Hematopoietic multipotent progenitor cell treated with erythropoietin and hydrocortisone succinate and interleukin-3 and kit ligand, for 15 days (in vitro differentiated cells): ENCODE measurements around the gene ACTRT1.

Source experiments
- DNase-seq: peaks from one replicate; pipeline ENCODE4 v3.0.0-alpha.2; 2015; ENCODE audit warnings: low spot score

ACTRT1 gene

GRCh38 chrX:128052303-128052702, at the start of gene ACTRT1:
TSS of gene ACTRT1 (minus strand) at chrX:128052403. CDS start at chrX:128052206, 197 bp downstream.
- no peak for DNase-seq

- DNase-seq, result no peak
These were observed 26.3 kb upstream of the ACTRT1 start for GRCh38 chrX:128078545-128078944.

DNA sequence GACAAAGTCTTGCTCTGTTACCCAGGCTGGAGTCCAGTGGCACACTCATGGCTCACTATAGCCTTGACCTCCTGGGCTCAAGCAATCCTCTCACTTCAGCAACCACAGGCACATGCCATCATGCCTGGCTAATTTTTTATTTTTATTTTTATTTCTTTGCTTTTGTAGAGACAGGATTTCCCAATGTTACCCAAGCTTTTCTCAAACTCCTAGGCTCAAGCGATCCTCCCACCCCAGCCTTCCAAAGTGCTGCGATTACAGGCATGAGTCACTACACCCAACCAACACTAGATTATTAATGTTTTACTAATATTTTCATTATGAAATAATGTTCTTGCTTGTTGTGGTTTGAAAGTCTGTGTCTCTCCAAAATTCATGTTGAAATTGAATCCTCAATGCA, 5.2 kb upstream of the ACTRT1 start:
- no peak for DNase-seq

DNA sequence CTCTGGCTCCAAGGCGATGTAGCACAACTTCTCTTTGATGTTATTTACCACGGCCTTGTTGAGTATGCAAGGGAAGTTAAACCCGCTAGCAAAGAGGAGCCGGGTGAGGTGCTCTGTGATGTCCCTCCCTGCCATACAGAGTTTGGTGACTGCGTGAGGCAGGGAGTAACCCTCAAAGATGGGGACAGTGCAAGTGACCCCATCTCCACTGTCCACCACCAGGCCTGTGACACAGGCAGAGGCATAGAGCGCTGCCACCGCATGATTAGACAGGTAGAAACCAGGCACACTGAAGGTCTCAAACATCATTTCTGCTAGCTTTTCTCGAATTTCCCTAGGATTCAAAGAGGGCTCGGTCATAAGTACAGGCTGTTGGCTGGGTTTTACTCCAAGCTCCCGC, 677 bp downstream of the ACTRT1 start:
- DNase-seq, result no peak

- DNase-seq, result no peak
These were observed 16.9 kb downstream of the ACTRT1 start for GRCh38 chrX:128035318-128035717.

DNA sequence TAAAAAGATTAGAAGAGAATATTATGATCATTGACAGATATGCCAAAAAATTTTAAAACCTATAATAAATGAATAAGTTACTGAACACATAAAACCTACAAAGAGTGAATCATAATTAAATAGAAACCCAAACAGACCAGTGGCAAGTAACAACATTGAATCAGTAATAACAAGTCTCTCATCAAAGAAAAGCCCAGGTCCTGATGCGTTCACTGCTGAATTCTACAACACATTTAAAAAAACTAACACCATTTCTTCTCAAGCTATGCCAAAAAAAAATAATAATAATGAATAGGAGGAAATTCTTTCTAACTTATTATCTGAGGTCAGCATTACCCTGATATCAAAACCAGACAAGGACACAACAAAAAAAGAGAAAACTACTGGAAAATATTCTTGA, 30.6 kb downstream of the ACTRT1 start:
- DNase-seq, result no peak

GRCh38 chrX:128020701-128021100, 31.5 kb downstream of the ACTRT1 start:
- DNase-seq, result no peak

DNA sequence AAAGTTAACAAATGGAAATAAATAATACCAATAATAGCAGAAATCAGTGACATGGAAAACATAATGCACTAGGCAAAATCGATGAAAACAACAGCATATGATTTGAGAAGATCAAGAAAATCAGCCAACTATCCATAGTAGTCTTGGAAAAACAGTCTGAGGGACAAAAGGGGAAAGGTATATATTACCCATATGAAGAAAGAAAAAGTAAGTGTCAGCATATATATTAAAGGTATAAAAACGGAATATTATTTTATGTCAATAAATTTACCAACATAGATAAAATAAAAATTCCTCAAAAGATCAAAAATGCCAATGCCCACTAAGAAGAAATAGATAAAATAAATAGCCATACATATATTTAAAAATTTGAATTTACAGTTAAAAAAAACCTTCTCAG, 33.0 kb downstream of the ACTRT1 start:
- DNase-seq, result no peak

GRCh38 chrX:128012015-128012414, 40.2 kb downstream of the ACTRT1 start:
- no peak for DNase-seq

DNA sequence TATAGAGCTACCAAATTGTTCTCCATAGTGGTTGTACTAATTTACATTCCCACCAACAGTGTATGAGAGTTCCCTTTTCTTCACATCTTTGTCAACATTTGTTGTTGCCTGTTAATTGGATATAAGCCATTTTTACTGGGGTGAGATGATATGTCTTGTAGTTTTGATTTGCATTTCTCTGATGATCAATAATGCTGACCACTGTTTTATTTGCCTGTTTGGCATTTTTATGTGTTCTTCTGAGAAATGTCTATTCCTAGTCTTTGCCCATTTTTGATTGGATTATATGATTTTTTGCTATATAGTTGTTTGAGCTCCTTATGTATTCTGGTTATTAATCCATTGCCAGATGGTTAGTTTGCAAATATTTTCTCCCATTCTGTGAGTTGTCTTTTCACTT, 44.3 kb downstream of the ACTRT1 start:
- DNase-seq, result no peak
